ENCODE measurements around the gene G6PC1. TPM values are rescaled to one million over a fixed set of nuclear protein-coding genes. Genes with fewer than 3 reads are reported as not detected.
"Not testable (repeated sequence)": the region's sequence is repeated elsewhere in the genome, so short reads cannot be mapped to it uniquely, and the experiment has no call there.

G6PC1 gene
- total RNA-seq, 1 donor: not detected

DNA sequence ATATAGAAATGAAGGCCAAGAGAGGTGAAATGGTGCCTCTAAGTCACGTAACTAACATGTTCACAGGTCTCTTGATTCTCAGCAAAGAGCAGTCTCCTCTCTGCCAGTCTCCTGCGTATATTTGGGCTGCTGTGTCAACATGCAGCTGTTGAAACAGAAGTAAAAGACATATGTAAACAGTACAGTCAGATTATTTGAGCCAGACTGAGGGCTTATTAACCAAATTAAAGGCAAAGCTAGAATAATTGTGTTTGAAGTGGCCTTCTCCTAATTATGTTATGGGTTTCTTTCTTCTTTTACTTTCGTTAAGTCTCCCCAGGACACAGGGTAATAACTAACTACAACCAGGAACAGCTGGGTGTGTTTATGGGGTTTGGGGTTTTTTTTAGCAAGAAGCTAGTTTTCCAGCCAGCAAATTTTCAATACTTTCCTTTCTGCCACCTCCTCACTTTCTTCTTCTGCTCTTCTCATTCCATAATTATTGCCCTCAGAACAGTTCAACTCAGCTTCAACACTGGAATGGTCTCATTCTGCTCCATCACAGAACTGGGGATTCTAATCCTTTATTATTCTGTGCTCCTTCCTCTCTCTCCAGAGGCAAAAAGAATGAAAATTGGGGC lies 18.4 kb downstream of the G6PC1 start:
- TF ChIP-seq, protein P1, sequence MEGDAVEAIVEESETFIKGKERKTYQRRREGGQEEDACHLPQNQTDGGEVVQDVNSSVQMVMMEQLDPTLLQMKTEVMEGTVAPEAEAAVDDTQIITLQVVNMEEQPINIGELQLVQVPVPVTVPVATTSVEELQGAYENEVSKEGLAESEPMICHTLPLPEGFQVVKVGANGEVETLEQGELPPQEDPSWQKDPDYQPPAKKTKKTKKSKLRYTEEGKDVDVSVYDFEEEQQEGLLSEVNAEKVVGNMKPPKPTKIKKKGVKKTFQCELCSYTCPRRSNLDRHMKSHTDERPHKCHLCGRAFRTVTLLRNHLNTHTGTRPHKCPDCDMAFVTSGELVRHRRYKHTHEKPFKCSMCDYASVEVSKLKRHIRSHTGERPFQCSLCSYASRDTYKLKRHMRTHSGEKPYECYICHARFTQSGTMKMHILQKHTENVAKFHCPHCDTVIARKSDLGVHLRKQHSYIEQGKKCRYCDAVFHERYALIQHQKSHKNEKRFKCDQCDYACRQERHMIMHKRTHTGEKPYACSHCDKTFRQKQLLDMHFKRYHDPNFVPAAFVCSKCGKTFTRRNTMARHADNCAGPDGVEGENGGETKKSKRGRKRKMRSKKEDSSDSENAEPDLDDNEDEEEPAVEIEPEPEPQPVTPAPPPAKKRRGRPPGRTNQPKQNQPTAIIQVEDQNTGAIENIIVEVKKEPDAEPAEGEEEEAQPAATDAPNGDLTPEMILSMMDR (IDR thresholded peaks at IDR 0.05; ENCODE audit: insufficient read depth, low read length): no peak
- H3K4me3 ChIP-seq (ENCODE audit: low read depth, low read length): no peak overlapping the region
- no peak for DNase-seq (ENCODE audit: low read depth)

DNA sequence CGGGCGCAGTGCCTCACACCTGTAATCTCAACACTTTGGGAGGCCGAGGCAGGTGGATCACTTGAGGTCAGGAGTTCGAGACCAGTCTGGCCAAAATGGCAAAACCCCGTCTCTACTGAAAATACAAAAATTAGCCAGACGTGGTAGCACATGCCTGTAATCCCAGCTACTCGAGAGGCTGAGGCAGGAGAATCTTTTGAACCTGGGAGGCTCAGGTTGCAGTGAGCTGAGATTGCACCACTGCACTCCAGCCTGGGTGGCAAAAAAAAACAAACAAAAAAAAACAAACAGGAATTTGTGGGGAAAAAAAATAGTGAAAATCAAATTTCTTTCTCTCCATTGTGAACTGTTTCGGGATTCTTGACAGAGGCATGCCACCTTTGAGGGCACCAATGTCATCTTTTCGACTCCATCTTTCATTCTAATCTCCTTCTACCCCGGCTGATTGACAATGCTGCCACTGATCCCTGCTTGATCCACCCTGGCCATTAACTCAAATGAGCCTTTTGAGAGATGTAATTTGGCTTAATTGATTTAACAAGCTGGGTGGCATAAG lies 19.0 kb downstream of the G6PC1 start:
- DNase-seq (ENCODE audit: low read depth); H3K4me3 ChIP-seq (ENCODE audit: low read depth, low read length): not testable (repeated sequence)

DNA sequence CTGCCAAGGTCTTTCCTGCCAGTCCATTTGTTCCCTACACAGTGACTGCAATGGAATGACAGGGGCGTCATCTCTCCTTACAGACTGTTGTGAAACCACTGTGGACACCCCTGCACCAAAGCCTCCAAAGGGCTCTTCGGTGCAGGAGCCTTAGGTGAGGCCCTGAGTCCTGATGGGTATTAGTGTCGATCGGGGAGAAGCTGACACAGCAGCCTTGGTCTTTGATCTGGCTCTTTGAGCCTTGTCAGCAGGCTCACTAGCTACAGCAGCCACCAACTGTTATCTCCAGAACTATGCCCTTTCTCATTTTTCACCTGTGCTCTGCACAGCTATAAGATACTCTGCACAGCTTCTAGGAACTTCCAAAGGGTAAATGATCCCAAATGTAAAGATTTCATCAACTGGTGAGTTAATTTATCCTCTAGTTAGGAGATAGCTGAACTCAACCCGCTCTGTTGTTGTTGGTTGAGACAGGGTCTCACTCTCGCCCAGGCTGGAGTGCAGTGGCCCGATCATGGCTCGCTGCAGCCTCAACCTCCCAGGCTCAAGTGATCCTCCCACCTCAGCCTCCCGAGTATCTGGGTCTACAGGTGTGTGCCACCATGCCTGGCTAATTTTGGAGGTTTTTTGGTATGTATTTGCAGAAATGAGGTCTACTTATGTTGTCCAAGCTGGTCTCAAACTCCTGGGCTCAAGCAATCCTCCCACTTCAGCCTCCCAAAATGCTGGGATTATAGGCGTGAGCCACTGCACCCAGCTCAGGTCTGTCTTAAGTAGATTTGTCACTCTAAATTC lies 19.7 kb downstream of the G6PC1 start:
- TF ChIP-seq, protein P1 (IDR thresholded peaks at IDR 0.05; ENCODE audit: insufficient read depth, low read length): no peak

DNA sequence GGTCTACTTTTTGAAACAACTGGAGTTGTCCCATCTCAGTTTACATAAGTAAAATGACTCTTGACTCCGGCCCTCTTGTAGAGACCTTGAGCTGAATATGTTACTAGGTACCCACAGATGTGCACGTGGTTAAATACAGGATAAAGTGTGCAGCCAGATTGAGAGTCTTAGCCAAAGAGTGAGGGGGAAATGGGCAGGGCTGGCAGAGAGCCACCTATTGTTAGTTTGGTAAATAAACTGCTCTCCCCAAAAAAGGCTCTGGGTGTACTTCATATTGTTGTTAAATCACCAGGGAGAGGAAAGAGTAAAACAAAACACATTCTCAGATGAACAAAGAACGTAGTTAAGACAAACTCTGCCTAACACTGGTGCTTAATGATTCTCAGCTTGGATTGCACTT lies 20.3 kb downstream of the G6PC1 start:
- no peak for DNase-seq (ENCODE audit: low read depth)
- no peak overlapping the region for H3K4me3 ChIP-seq (ENCODE audit: low read depth, low read length)
- TF ChIP-seq, protein P1 (IDR thresholded peaks at IDR 0.05; ENCODE audit: insufficient read depth, low read length): no peak

More for the DNA sequence above, 19.7 kb downstream of the G6PC1 start:
- no peak for DNase-seq (ENCODE audit: low read depth)
- H3K4me3 ChIP-seq (ENCODE audit: low read depth, low read length): no peak overlapping the region

DNA sequence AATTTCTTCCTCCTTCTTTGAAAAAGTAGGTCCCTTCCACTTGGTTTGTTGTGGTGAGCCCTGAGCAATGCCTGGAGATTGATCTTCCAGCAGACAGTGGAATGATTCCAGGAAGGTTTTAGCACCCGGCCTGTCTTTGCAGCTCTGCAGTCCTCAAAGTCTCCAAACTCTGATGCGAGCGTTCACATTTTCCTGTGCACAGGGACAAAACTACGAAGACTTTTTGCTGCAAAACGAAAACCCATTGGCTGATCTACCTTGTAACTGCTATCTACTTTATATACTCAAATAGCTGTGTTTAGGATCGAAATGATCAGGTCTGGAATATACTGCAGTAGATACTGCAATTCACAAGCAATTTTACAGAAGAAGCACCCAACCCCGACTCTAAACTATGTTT lies 21.7 kb downstream of the G6PC1 start:
- DNase-seq (ENCODE audit: low read depth): no peak
- TF ChIP-seq, protein P1 (IDR thresholded peaks at IDR 0.05; ENCODE audit: insufficient read depth, low read length): no peak

DNA sequence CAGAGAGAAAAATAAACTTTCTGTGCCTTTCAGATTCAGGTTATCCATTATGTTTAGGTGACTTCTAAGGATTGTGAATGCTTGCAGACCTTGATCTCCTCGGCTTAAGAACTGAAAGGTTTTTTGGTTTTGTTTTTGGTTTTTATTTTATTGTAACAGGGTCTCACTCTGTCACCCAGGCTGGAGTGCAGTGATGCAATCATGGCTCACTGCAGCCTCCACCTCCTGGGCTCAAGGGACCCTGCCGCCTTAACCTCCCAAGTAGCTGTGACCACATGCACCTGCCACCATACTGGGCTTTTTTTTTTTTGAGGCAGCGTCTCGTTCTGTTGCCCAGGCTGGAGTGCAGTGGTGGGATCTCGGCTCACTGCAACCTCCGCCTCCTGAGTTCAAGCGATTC lies 22.9 kb downstream of the G6PC1 start:
- not testable (repeated sequence) for H3K4me3 ChIP-seq (ENCODE audit: low read depth, low read length); DNase-seq (ENCODE audit: low read depth)

More for the DNA sequence above, 21.7 kb downstream of the G6PC1 start:
- H3K4me3 ChIP-seq (ENCODE audit: low read depth, low read length): no peak overlapping the region

DNA sequence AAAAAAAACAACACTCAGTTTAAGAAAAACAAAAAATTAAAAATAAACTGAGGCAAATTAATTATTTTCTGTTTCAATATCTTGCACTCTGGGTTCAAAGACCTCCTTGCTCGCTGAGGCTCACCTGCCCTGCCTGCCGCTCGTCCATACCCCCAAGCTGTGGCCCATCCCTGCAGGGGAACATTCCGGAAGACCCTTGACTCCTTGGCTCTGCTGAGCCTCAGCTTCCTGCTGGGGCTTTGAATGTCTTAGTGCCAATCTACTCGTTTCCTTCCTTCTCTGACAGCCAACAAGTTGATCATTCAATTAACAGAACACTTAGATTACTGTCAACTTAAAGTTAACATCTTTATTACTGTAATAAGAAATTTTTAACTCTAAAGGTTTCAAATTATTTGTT lies 24.3 kb downstream of the G6PC1 start:
- TF ChIP-seq, protein P1 (IDR thresholded peaks at IDR 0.05; ENCODE audit: insufficient read depth, low read length): no peak

More for the DNA sequence above, 24.3 kb downstream of the G6PC1 start:
- DNase-seq (ENCODE audit: low read depth): no peak
- H3K4me3 ChIP-seq (ENCODE audit: low read depth, low read length): no peak overlapping the region
